Measurements from ENCODE around the gene AK1. TPM values are rescaled to one million over a fixed set of nuclear protein-coding genes. Genes with fewer than 3 reads are reported as not detected.

AK1 gene
- total and polyA plus RNA-seq, 2 of the 13 experiments (the other 11 are each of a cell fraction or from before 2014, with no cell fraction given), result 19.1 to 32.8 TPM

- TF ChIP-seq TEF (CRISPR knock-in tag; IDR thresholded peaks at IDR 0.05), result no peak
- TF ChIP-seq HOMEZ (CRISPR knock-in tag; IDR thresholded peaks at IDR 0.05; ENCODE audit: low read depth), result no peak
- TF ChIP-seq KLF6 (CRISPR knock-in tag; IDR thresholded peaks at IDR 0.05), result no peak
- TF ChIP-seq ELF4 (CRISPR knock-in tag; IDR thresholded peaks at IDR 0.05; ENCODE audit: borderline replicate concordance), result no peak
- no peak for TF ChIP-seq EHMT2 (IDR thresholded peaks at IDR 0.05; ENCODE audit: borderline replicate concordance, low read depth, low read length)
- TF ChIP-seq NFIC (IDR thresholded peaks at IDR 0.05; ENCODE audit: low read length), result no peak
- TF ChIP-seq ZNF800 (CRISPR knock-in tag; IDR thresholded peaks at IDR 0.05), result no peak
- TF ChIP-seq ATRX (CRISPR knock-in tag; IDR thresholded peaks at IDR 0.05; ENCODE audit: borderline replicate concordance), result no peak
- no peak for TF ChIP-seq RELA (CRISPR knock-in tag; IDR thresholded peaks at IDR 0.05)
- TF ChIP-seq JUN (CRISPR knock-in tag; IDR thresholded peaks at IDR 0.05), result no peak
- peak; percentile 51; the same call in 1 of the 2 replicates for TF ChIP-seq MYC (CRISPR knock-in tag; IDR thresholded peaks at IDR 0.05; ENCODE audit: borderline replicate concordance)
- TF ChIP-seq FOXP4 (CRISPR knock-in tag; IDR thresholded peaks at IDR 0.05), result no peak
- no peak for TF ChIP-seq HMGXB3 (CRISPR knock-in tag; IDR thresholded peaks at IDR 0.05; ENCODE audit: borderline replicate concordance)
- TF ChIP-seq MBNL3 (CRISPR knock-in tag; conservative IDR thresholded peaks at IDR 0.05), result no peak
- no peak for TF ChIP-seq ZNF513 (CRISPR knock-in tag; conservative IDR thresholded peaks at IDR 0.05)
- TF ChIP-seq ZNF251 (CRISPR knock-in tag; IDR thresholded peaks at IDR 0.05), result no peak
- TF ChIP-seq TARDBP (CRISPR knock-in tag; IDR thresholded peaks at IDR 0.05), result no peak
Measured at GRCh38 chr9:127828262-127829031, 49.0 kb downstream of the AK1 start (continued).

Measured in HepG2 (cell line).